DOHH2 (cell line): ENCODE results near the gene COL19A1.

Experiments
- EZH2phosphoT487 ChIP-seq: fragments of 200-600 bp; sonication (generic); IDR thresholded peaks from 2 replicates; pipeline ENCODE4 v1.6.1; 2017; ENCODE audit warnings: borderline replicate concordance, mild to moderate bottlenecking, antibody characterized with exemption, low read length, moderate library complexity, mixed read lengths
- TF ChIP-seq, protein P1 (sequence below): fragments of 200-600 bp; sonication (generic); IDR thresholded peaks from one replicate; pipeline ENCODE4 v1.5.1; 2014; ENCODE audit warnings: antibody characterized with exemption, mild to moderate bottlenecking, low read depth, low read length; ENCODE audit not compliant: poor library complexity, severe bottlenecking

DNA sequence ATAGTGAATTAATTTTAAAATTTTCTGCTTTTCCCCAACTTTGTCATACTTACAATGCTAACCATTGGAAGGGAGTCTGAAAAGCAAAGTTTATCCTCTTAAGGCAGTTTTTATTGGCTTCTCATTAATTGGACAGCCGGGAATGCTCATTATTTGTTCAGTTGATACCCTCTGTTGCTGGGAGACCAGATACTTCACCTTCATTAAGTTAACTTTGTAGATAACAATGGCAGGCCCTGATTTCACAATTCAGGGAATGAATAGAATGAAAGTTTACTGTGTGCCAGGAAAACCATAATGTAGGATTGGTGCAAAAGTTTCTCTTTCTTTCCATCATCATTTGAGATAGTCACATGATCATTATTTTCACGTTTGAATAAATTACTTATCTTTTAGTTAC lies 49.0 kb downstream of the COL19A1 start:
- TF ChIP-seq, protein P1, sequence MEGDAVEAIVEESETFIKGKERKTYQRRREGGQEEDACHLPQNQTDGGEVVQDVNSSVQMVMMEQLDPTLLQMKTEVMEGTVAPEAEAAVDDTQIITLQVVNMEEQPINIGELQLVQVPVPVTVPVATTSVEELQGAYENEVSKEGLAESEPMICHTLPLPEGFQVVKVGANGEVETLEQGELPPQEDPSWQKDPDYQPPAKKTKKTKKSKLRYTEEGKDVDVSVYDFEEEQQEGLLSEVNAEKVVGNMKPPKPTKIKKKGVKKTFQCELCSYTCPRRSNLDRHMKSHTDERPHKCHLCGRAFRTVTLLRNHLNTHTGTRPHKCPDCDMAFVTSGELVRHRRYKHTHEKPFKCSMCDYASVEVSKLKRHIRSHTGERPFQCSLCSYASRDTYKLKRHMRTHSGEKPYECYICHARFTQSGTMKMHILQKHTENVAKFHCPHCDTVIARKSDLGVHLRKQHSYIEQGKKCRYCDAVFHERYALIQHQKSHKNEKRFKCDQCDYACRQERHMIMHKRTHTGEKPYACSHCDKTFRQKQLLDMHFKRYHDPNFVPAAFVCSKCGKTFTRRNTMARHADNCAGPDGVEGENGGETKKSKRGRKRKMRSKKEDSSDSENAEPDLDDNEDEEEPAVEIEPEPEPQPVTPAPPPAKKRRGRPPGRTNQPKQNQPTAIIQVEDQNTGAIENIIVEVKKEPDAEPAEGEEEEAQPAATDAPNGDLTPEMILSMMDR = no peak
- no peak for TF ChIP-seq EZH2phosphoT487
